Skeletal muscle tissue (tissue), 4 donors: ENCODE measurements around the gene PDE3B. TPM values are rescaled to one million over a fixed set of nuclear protein-coding genes. Genes with fewer than 3 reads are reported as not detected.
"Not testable (repeated sequence)": the region's sequence is repeated elsewhere in the genome, so short reads cannot be mapped to it uniquely, and the experiment has no call there.

ENCODE experiments used
- H3K27ac ChIP-seq: one replicate; pipeline ENCODE4 v1.7.0; 2013; ENCODE audit warnings: mild to moderate bottlenecking, low read depth, low read length, inconsistent platforms
- H3K27me3 ChIP-seq, 3 donors: one replicate each; pipeline ENCODE4 v1.7.0; 2013; ENCODE audit warnings: low read length in 3 of 3; ENCODE audit not compliant: control insufficient read depth in 3 of 3, insufficient read depth in 3 of 3
- H3K36me3 ChIP-seq, 3 donors: one replicate each; pipeline ENCODE4 v1.7.0; 2013; ENCODE audit warnings: low read length in 3 of 3; ENCODE audit not compliant: control insufficient read depth in 3 of 3, insufficient read depth in 3 of 3
- H3K4me1 ChIP-seq, 3 donors: one replicate each; pipeline ENCODE4 v1.7.0; 2013; ENCODE audit warnings: low read length in 3 of 3, mild to moderate bottlenecking in 3 of 3; ENCODE audit not compliant: control insufficient read depth in 3 of 3, insufficient read depth in 3 of 3
- H3K4me3 ChIP-seq, 3 donors: one replicate each; pipeline ENCODE4 v1.7.0; 2013; ENCODE audit warnings: low read length in 3 of 3
- H3K9ac ChIP-seq, 3 donors: one replicate each; pipeline ENCODE4 v1.7.0; 2013; ENCODE audit warnings: low read length in 3 of 3, mild to moderate bottlenecking in 3 of 3, moderate library complexity in 2 of 3, low read depth in 1 of 3
- H3K9me3 ChIP-seq, 3 donors: one replicate each; pipeline ENCODE4 v1.7.0; 2013; ENCODE audit warnings: low read length in 3 of 3; ENCODE audit not compliant: control insufficient read depth in 3 of 3
- total RNA-seq: library from RNA; depleted of rRNA; stranded (reverse); fragments of >200 nt; gene quantifications from one replicate; pipeline ENCODE4 v1.2.3, GENCODE V29; 2014
- donor health status: Osteomylitis.

PDE3B gene
- total RNA-seq, 1 donor from 2014 or later = 5.2 TPM

GRCh38 chr11:14672635-14673034 is 29.0 kb downstream of the PDE3B start:
- no peak overlapping the region for H3K27ac ChIP-seq
- H3K9me3 ChIP-seq = no peaks in the 10 kb centered on the region

GRCh38 chr11:14673421-14673820 is 29.8 kb downstream of the PDE3B start:
- Histone ChIP-seq H3K9me3 (no peaks in the 10 kb centered on the region), H3K36me3 (no peaks in the 10 kb centered on the region), H3K27me3 (no peaks in the 10 kb centered on the region), H3K4me1 (no peaks in the 10 kb centered on the region), H3K4me3 (no peak overlapping the region), H3K9ac (no peak overlapping the region), H3K27ac (no peak overlapping the region)

More at GRCh38 chr11:14672635-14673034, 29.0 kb downstream of the PDE3B start:
- no peaks in the 10 kb centered on the region for H3K27me3 ChIP-seq
- no peaks in the 10 kb centered on the region for H3K4me1 ChIP-seq
- H3K4me3 ChIP-seq = no peak overlapping the region
- H3K36me3 ChIP-seq = no peaks in the 10 kb centered on the region
- H3K9ac ChIP-seq = no peak overlapping the region

- Histone ChIP-seq H3K4me1 (no peaks in the 10 kb centered on the region), H3K36me3 (no peaks in the 10 kb centered on the region), H3K27ac (no peak overlapping the region), H3K4me3 (no peak overlapping the region), H3K27me3 (no peaks in the 10 kb centered on the region), H3K9me3 (no peaks in the 10 kb centered on the region), H3K9ac (no peak overlapping the region)
Measured at GRCh38 chr11:14673824-14674405, 30.3 kb downstream of the PDE3B start.

GRCh38 chr11:14676068-14676467 is 32.5 kb downstream of the PDE3B start:
- Histone ChIP-seq H3K36me3 (no peaks in the 10 kb centered on the region), H3K4me3 (no peak overlapping the region), H3K9me3 (no peaks in the 10 kb centered on the region), H3K27ac (no peak overlapping the region), H3K27me3 (no peaks in the 10 kb centered on the region), H3K4me1 (no peaks in the 10 kb centered on the region), H3K9ac (no peak overlapping the region)

GRCh38 chr11:14677146-14677545 is 33.5 kb downstream of the PDE3B start:
- Histone ChIP-seq H3K36me3 (no peaks in the 10 kb centered on the region), H3K9ac (no peak overlapping the region), H3K4me1 (no peaks in the 10 kb centered on the region), H3K9me3 (no peaks in the 10 kb centered on the region), H3K27me3 (no peaks in the 10 kb centered on the region), H3K27ac (no peak overlapping the region), H3K4me3 (no peak overlapping the region)

- no peaks in the 10 kb centered on the region for H3K9me3 ChIP-seq
- no peak overlapping the region for H3K4me3 ChIP-seq
- no peaks in the 10 kb centered on the region for H3K4me1 ChIP-seq
- H3K27me3 ChIP-seq = no peaks in the 10 kb centered on the region
- no peak overlapping the region for H3K9ac ChIP-seq
- H3K27ac ChIP-seq = no peak overlapping the region
- no peaks in the 10 kb centered on the region for H3K36me3 ChIP-seq
Measured at GRCh38 chr11:14678350-14678749, 34.7 kb downstream of the PDE3B start.

- Histone ChIP-seq H3K4me1 (no peaks in the 10 kb centered on the region), H3K9me3 (no peaks in the 10 kb centered on the region), H3K4me3 (no peak overlapping the region), H3K27ac (no peak overlapping the region), H3K27me3 (no peaks in the 10 kb centered on the region), H3K9ac (no peak overlapping the region), H3K36me3 (no peaks in the 10 kb centered on the region)
Measured at GRCh38 chr11:14679662-14680061, 36.1 kb downstream of the PDE3B start.

- H3K27me3 ChIP-seq, H3K9ac ChIP-seq, H3K4me1 ChIP-seq, H3K9me3 ChIP-seq, H3K4me3 ChIP-seq, H3K36me3 ChIP-seq, H3K27ac ChIP-seq: not testable (repeated sequence)
Measured at GRCh38 chr11:14684234-14684915, 40.8 kb downstream of the PDE3B start.

- Histone ChIP-seq H3K27ac (no peak overlapping the region), H3K4me3 (no peak overlapping the region), H3K9ac (no peak overlapping the region), H3K4me1 (no peaks in the 10 kb centered on the region), H3K27me3 (no peaks in the 10 kb centered on the region), H3K36me3 (no peaks in the 10 kb centered on the region), H3K9me3 (no peaks in the 10 kb centered on the region)
Measured at GRCh38 chr11:14687456-14687855, 43.9 kb downstream of the PDE3B start.

- Histone ChIP-seq H3K4me3 (no peak overlapping the region), H3K9ac (no peak overlapping the region), H3K27ac (no peak overlapping the region), H3K9me3 (no peaks in the 10 kb centered on the region), H3K4me1 (no peaks in the 10 kb centered on the region), H3K36me3 (no peaks in the 10 kb centered on the region), H3K27me3 (no peaks in the 10 kb centered on the region)
Measured at GRCh38 chr11:14687943-14688627, 44.5 kb downstream of the PDE3B start.
